Type B pancreatic cell (in vitro differentiated cells): ENCODE data around the gene LIPA. TPM values are rescaled to one million over a fixed set of nuclear protein-coding genes. Genes with fewer than 3 reads are reported as not detected.
"Not testable (repeated sequence)": the region's sequence is repeated elsewhere in the genome, so short reads cannot be mapped to it uniquely, and the experiment has no call there.

ENCODE experiments used
- DNase-seq: peaks from one replicate; pipeline ENCODE4 v3.0.0; 2021; ENCODE audit warnings: mixed read lengths; ENCODE audit not compliant: unreplicated experiment; ENCODE audit errors: extremely low spot score
- H3K27ac Mint-ChIP-seq: 2 replicates; pipeline ENCODE4 v1.8.0; 2021; ENCODE audit warnings: mild to moderate bottlenecking, mixed read lengths
- H3K27me3 Mint-ChIP-seq: 2 replicates; pipeline ENCODE4 v1.8.0; 2021; ENCODE audit warnings: mixed read lengths
- H3K36me3 Mint-ChIP-seq: 2 replicates; pipeline ENCODE4 v1.8.0; 2021; ENCODE audit warnings: mixed read lengths
- H3K4me1 Mint-ChIP-seq: one replicate; pipeline ENCODE4 v1.8.0; 2021; ENCODE audit warnings: mixed read lengths; ENCODE audit not compliant: unreplicated experiment
- H3K4me3 Mint-ChIP-seq: 2 replicates; pipeline ENCODE4 v1.8.0; 2021; ENCODE audit warnings: mild to moderate bottlenecking, mixed read lengths
- H3K9me3 Mint-ChIP-seq: 2 replicates; pipeline ENCODE4 v1.8.0; 2021; ENCODE audit warnings: mixed read lengths
- CTCF ChIP-seq: fragments of 200-600 bp; sonication (generic); conservative IDR thresholded peaks from 2 replicates; pipeline ENCODE4 v1.5.0; 2021; ENCODE audit warnings: antibody characterized with exemption, mild to moderate bottlenecking
- total RNA-seq: library from RNA; stranded (reverse); gene quantifications from 2 replicates; pipeline ENCODE4 v1.2.1, GENCODE V29; 2021; ENCODE audit warnings: low replicate concordance

Gene LIPA
- total RNA-seq, 1 donor from 2014 or later, result 46.4 TPM

- peaks cover 5% of the 10 kb centered on the region for H3K9me3 Mint-ChIP-seq
- no peak for DNase-seq
- H3K27me3 Mint-ChIP-seq, result peaks cover 4% of the 10 kb centered on the region
- peaks cover 32% of the 10 kb centered on the region for H3K4me1 Mint-ChIP-seq
- no peak overlapping the region for H3K27ac Mint-ChIP-seq
- H3K36me3 Mint-ChIP-seq, result no peaks in the 10 kb centered on the region
- no peak for TF ChIP-seq CTCF
- no peak overlapping the region for H3K4me3 Mint-ChIP-seq
Observed at GRCh38 chr10:89258881-89259280, 7.3 kb upstream of the LIPA start.

- peaks cover 5% of the 10 kb centered on the region for H3K9me3 Mint-ChIP-seq
- no peak overlapping the region for H3K27ac Mint-ChIP-seq
- peaks cover 4% of the 10 kb centered on the region for H3K27me3 Mint-ChIP-seq
- no peak overlapping the region for H3K4me3 Mint-ChIP-seq
- no peaks in the 10 kb centered on the region for H3K36me3 Mint-ChIP-seq
- peaks cover 24% of the 10 kb centered on the region for H3K4me1 Mint-ChIP-seq
- no peak for TF ChIP-seq CTCF
- DNase-seq, result no peak
Observed at GRCh38 chr10:89257581-89257980, 6.0 kb upstream of the LIPA start.

GRCh38 chr10:89256962-89257361 lies 5.4 kb upstream of the LIPA start:
- Mint-ChIP-seq H3K9me3 (peaks cover 5% of the 10 kb centered on the region), H3K36me3 (no peaks in the 10 kb centered on the region), H3K4me1 (peaks cover 18% of the 10 kb centered on the region), H3K27ac (no peak overlapping the region), H3K27me3 (peaks cover 4% of the 10 kb centered on the region), H3K4me3 (no peak overlapping the region)
- no peak for DNase-seq
- no peak for TF ChIP-seq CTCF

GRCh38 chr10:89256340-89256739 lies 4.8 kb upstream of the LIPA start:
- peaks cover 4% of the 10 kb centered on the region for H3K27me3 Mint-ChIP-seq
- no peak for DNase-seq
- H3K36me3 Mint-ChIP-seq, result no peaks in the 10 kb centered on the region
- peaks cover 14% of the 10 kb centered on the region for H3K4me1 Mint-ChIP-seq
- H3K27ac Mint-ChIP-seq, result no peak overlapping the region
- TF ChIP-seq CTCF, result no peak
- no peak overlapping the region for H3K4me3 Mint-ChIP-seq
- peaks cover 5% of the 10 kb centered on the region for H3K9me3 Mint-ChIP-seq

GRCh38 chr10:89255793-89256192 lies 4.2 kb upstream of the LIPA start:
- no peak for TF ChIP-seq CTCF
- no peak overlapping the region for H3K27ac Mint-ChIP-seq
- H3K4me1 Mint-ChIP-seq, result peaks cover 16% of the 10 kb centered on the region
- DNase-seq, result no peak
- H3K36me3 Mint-ChIP-seq, result no peaks in the 10 kb centered on the region
- no peak overlapping the region for H3K4me3 Mint-ChIP-seq
- peaks cover 5% of the 10 kb centered on the region for H3K9me3 Mint-ChIP-seq
- peaks cover 4% of the 10 kb centered on the region for H3K27me3 Mint-ChIP-seq

GRCh38 chr10:89255091-89255579 lies 3.6 kb upstream of the LIPA start:
- peak; percentile 23 for TF ChIP-seq CTCF
- not testable (repeated sequence) for DNase-seq, H3K9me3 Mint-ChIP-seq, H3K4me3 Mint-ChIP-seq, H3K27ac Mint-ChIP-seq, H3K36me3 Mint-ChIP-seq, H3K27me3 Mint-ChIP-seq
- H3K4me1 Mint-ChIP-seq, result peaks cover 11% of the 10 kb centered on the region
